ENCODE data around the gene HAAO.

GRCh38 chr2:42756966-42757513 is 35.3 kb downstream of the HAAO start:
- TF ChIP-seq EZH2phosphoT487 (IDR thresholded peaks at IDR 0.05; ENCODE audit: low read depth): no peak
- TF ChIP-seq CTCF (IDR thresholded peaks at IDR 0.05; ENCODE audit: low read depth, low read length): no peak
